GM12891 (cell line): ENCODE data around the gene TMEM139.

Source experiments
- POLR2A ChIP-seq: IDR thresholded peaks from 2 replicates; pipeline ENCODE4 v1.6.1; 2011; ENCODE audit warnings: low read depth, low read length, control low read depth
- TAF1 ChIP-seq: IDR thresholded peaks from 2 replicates; pipeline ENCODE4 v1.6.1; 2011; ENCODE audit warnings: low read depth, low read length, control low read depth

DNA sequence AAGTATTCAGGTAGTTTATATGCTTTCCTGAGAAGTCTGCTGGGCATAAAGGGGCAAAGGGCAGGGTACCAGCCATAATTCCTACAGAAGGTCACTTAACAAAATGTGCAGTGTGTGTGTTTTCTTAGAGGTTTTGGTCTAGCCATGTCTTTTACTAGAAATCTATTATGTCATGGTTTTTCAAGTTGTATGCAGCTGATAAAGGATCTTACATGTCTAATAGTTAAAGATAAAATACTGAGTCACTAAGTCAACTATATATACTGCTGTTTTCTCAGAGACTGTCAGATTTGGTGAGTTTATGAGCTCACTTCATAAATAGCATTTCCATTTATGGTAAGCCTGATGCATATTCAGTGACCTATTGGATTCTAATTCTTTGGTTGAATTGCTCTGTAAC is 11.1 kb downstream of the TMEM139 start:
- no peak for TF ChIP-seq POLR2A
- no peak for TF ChIP-seq TAF1
